AG09309 (cell line): Measurements from ENCODE around the gene REX1BD.
"Not testable (repeated sequence)": the region's sequence is repeated elsewhere in the genome, so short reads cannot be mapped to it uniquely, and the experiment has no call there.

ENCODE experiments used
- DNase-seq: peaks from one replicate; pipeline ENCODE4 v3.0.0-alpha.2; 2010; ENCODE audit warnings: low read depth
- H3K4me3 ChIP-seq: 2 replicates; pipeline ENCODE4 v1.5.1; 2011; ENCODE audit warnings: mild to moderate bottlenecking, low read depth, low read length, moderate library complexity; ENCODE audit not compliant: control insufficient read depth
- TF ChIP-seq, protein P1 (sequence below): IDR thresholded peaks from 2 replicates; pipeline ENCODE4 v1.5.1; 2011; ENCODE audit warnings: mild to moderate bottlenecking, low read depth, low read length, inconsistent platforms; ENCODE audit not compliant: insufficient read depth, control insufficient read depth; ENCODE audit errors: missing control alignments

REX1BD gene

DNA sequence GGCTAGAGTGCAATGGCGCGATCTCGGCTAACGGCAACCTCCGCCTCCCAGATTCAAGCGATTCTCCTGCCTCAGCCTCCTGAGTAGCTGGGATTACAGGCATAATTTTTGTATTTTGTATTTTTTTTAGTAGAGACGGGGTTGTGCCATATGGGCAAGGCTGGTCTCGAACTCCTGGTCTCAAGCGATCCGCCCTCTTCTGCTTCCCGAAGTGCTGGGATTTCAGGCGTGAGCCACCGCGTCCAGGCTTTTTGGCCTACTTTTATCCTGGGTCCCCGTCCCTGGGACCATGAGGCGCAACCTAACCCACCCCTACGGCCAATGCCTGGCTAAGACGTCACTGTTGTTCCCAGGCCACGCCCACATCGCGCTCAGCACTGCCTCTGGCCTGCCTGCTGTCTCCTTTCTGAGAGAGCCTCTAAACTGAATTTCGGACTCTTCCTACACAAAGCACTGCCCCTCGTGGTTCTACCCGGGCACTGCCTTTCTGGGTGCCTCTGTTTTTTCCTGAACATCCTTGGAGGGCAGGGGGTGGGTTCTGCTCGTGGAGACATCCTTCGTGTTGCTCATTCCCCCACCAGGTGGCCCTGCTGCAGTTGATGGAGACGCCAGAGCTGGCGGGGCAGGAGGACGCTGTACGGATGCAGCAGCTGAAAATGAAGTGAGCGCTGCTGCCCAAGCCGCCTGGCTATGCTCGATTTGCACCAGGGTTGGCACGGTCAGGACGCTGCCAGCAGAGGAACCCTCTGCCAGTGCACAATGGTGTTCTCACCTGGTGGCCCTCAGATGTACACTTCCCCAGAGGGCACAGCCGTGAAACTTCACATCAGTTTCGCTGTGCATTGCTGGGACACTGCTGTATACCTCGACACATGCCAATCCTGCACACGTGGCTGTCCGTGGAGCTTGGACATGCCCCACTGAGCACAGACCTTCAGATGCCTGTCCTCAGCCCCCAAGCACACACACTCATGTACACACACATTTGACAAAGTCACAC is 2.0 kb downstream of the REX1BD start:
- no peak for DNase-seq
- TF ChIP-seq, protein P1, sequence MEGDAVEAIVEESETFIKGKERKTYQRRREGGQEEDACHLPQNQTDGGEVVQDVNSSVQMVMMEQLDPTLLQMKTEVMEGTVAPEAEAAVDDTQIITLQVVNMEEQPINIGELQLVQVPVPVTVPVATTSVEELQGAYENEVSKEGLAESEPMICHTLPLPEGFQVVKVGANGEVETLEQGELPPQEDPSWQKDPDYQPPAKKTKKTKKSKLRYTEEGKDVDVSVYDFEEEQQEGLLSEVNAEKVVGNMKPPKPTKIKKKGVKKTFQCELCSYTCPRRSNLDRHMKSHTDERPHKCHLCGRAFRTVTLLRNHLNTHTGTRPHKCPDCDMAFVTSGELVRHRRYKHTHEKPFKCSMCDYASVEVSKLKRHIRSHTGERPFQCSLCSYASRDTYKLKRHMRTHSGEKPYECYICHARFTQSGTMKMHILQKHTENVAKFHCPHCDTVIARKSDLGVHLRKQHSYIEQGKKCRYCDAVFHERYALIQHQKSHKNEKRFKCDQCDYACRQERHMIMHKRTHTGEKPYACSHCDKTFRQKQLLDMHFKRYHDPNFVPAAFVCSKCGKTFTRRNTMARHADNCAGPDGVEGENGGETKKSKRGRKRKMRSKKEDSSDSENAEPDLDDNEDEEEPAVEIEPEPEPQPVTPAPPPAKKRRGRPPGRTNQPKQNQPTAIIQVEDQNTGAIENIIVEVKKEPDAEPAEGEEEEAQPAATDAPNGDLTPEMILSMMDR, result peak; percentile 38
- no peak overlapping the region; the same call in 1 of the 2 replicates for H3K4me3 ChIP-seq

DNA sequence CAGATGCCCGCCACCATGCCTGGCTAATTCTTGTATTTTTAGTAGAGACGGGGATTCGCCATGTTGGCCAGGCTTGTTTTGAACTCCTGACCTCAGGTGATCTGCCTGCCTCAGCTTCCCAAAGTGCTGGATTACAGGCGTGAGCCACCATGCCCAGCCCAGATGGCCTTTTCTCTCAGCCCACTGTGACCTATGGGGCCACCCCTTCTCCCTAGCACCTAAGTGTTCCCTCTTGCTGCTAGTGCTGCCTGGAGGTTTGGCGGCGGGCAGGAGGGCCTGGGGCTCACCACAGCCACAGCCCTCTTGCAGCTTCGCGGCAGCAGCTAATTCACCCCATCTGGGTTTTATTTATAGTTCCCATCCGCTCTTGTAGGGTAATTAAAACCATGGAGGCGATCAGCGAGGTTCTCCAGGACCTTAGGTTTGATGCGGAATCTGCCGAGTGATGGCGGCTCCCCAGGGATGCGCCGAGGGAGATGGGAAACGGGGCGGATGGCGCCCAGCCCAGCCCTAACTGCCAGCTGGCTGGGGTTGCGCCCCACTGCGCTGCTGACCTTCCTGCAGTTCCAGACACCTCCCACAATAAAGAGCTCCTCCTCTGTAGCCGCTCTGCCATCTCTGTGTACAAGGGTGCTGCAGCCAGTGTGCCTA is 3.3 kb downstream of the REX1BD start:
- H3K4me3 ChIP-seq, result no peak overlapping the region
- DNase-seq, result peak; percentile 27
- TF ChIP-seq, protein P1, result no peak

DNA sequence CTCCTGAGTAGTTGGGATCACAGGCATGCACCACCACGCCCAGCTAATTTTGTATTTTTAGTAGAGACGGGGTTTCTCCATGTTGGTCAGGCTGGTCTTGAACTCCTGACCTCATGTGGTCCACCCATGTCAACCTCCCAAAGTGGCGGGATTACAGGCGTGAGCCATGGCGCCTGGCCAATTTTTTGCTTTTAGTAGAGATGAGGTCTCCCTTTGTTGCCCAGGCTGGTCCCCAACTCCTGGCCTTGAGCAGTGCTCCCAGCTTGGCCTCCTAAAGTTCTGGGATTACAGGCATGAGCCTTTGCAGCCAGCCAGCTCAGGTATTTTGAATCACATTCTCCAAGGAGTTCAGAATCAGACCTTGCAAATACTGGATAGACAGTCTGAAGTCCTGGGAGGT is 4.1 kb downstream of the REX1BD start:
- not testable (repeated sequence) for H3K4me3 ChIP-seq, DNase-seq

DNA sequence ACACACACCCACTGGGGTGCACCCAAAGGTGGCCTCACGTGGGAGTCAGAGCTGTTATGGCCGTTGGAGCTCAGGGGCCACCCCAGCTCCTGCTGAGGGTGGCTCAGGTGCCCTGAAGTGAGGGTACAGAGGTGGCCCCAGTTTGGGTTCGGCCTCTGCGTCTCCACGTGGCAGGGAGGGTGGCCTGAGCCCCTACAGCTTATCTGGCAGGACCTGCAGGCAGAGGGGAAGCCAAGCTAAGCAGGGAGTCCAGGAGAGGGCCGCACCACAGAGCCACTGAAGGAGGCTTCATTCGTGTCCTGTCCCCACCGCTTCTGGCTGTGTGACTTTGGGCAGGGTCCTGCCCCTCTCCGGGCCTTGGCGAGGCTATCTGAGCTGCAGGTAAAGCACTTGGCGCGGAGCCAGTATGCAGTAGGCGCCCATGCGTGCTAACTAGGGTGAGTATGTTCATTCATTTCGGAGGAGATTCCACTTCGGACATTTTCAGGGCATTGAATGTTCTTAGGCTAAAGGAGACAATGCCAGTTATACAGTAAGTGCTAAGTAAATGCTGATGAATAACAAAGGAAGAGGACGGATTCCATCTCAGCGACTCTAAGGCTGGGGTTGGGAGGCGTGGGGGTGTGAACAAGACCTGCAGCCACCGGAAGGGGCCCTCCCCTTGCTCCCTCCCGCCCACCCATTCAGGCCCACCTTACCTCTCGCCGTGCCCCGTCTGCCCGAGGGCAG is 4.9 kb downstream of the REX1BD start:
- TF ChIP-seq, protein P1, result no peak

DNA sequence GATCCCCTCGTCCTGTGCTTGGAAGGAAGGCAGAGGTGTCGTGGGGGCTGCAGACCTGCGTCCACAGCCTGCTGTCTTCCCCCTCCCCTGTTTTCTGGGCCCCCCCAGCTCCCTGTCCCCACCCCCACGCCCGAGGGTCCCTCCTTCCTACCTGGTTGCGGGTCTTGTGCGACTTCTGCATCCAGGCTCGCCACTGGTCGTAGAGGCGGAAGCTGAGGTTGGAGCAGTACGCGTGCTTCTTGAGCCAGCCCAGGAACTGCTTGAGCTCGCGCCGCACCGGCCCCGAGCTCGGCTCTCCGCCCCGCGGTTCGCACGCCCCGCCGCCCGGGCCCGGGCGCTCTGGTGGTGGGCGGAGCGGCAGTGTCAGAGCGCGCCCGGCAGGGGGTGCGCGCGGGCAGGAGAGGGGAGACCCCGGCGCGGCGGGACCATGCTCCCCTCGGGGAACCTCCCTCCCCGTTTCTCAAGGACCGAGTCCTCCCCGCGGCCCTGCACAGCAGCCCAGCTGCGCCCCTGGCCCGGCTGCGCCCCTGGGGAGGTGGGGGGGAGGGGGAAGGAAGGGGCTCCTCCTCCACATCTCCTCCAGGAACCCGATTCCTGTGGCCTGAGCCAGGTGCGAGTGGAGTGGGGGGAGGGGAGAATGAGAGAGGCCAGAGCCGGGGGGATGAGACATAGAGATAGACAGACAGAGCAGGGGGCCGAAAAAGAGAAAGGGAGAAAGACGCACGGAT is 5.7 kb downstream of the REX1BD start:
- TF ChIP-seq, protein P1, result peak; percentile 53
- no peak for DNase-seq
- peak overlapping the region; percentile 50 for H3K4me3 ChIP-seq

More for the DNA sequence above, 4.9 kb downstream of the REX1BD start:
- peak overlapping the region; percentile 30 for H3K4me3 ChIP-seq
- no peak for DNase-seq

DNA sequence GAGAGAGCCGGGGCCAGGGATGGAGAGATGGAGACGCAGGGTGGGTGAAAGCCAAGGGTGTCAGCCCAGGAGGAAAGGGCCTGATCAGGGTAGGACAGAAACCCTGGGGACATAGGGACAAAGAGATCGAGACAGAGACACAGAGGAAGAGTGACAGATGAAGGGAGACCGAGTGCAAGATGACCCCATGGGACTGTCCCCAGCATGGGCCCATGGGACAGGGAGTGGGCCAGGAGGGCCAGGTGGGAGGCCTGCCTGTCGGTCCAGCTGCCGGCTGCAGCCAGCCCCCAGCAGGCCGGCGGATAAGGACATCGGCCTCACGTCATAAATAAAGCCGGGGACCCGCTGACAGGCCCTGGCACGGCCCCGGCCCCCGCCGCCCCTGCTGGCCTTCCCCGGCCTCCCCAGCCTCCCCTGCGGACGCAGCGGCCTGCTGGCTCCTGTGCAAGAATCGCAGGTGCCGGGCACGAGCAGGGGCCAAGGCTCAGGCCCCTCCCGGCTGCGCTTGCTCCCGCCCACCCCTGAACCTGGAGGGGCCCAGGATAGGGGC is 6.3 kb downstream of the REX1BD start:
- H3K4me3 ChIP-seq, result peak overlapping the region; percentile 50
- TF ChIP-seq, protein P1, result no peak
- DNase-seq, result no peak
